IMR-90 (cell line): ENCODE data around the gene EEF1B2. TPM values are rescaled to one million over a fixed set of nuclear protein-coding genes. Genes with fewer than 3 reads are reported as not detected.

ENCODE experiments used
- ATAC-seq: fragments of 200-7000 bp; cut with Tn5 transposase; 2 replicates; pipeline ENCODE4 v1.9.1; 2020; ENCODE audit warnings: low read depth, mild to moderate bottlenecking, moderate library complexity
- BruUV-seq: library from RNA; stranded (reverse); fragments of 400-500 nt; replicated peaks from 2 replicates; lab custom pipeline; 2021; lab: Mats Ljungman, UMichigan
- CTCF ChIA-PET: fragments of 300-600 bp; formaldehyde crosslinking; extraction: SDS; loops from one replicate; lab custom pipeline; 2021; ENCODE audit warnings: antibody characterized with exemption; lab: Yijun Ruan, JAX
- POLR2A ChIA-PET: fragments of 300-600 bp; sonication (Branson Sonifier 250); formaldehyde crosslinking; loops from one replicate; lab custom pipeline; 2022; ENCODE audit warnings: antibody characterized with exemption; ENCODE audit not compliant: unreplicated experiment; lab: Charles Lee
- DNase-seq: peaks from one replicate; pipeline ENCODE4 v3.0.0; 2013
- H2AFZ ChIP-seq: replicated peaks from 2 replicates; pipeline ENCODE3; 2013; ENCODE audit warnings: low read length, mild to moderate bottlenecking; ENCODE audit not compliant: poor library complexity
- H2AK5ac ChIP-seq: 2 replicates; pipeline ENCODE4 v1.6.1; 2013; ENCODE audit warnings: low read depth, low read length, inconsistent platforms
- H2AK9ac ChIP-seq: replicated peaks from 2 replicates; pipeline ENCODE3; 2013; ENCODE audit warnings: mild to moderate bottlenecking, low read depth, low read length, moderate library complexity; ENCODE audit not compliant: poor library complexity
- H2BK120ac ChIP-seq: 2 replicates; pipeline ENCODE4 v1.6.1; 2013; ENCODE audit warnings: low read depth, low read length, inconsistent platforms
- H2BK15ac ChIP-seq: 3 replicates; pipeline ENCODE4 v1.6.1; 2013; ENCODE audit warnings: low read depth, low read length, inconsistent platforms
- H2BK20ac ChIP-seq: 2 replicates; pipeline ENCODE4 v1.6.1; 2013; ENCODE audit warnings: low read depth, mild to moderate bottlenecking, inconsistent platforms, low read length, moderate library complexity
- H2BK5ac ChIP-seq: 2 replicates; pipeline ENCODE4 v1.6.1; 2013; ENCODE audit warnings: mild to moderate bottlenecking, low read depth, low read length, inconsistent platforms; ENCODE audit not compliant: poor library complexity, severe bottlenecking
- H3K14ac ChIP-seq: replicated peaks from 2 replicates; pipeline ENCODE4 v1.6.1; 2013; ENCODE audit warnings: low read depth, low read length, inconsistent platforms
- H3K18ac ChIP-seq: 2 replicates; pipeline ENCODE4 v1.6.1; 2013; ENCODE audit warnings: low read depth, low read length, control low read depth
- H3K23ac ChIP-seq: 2 replicates; pipeline ENCODE4 v1.6.1; 2013; ENCODE audit warnings: low read depth, low read length, inconsistent platforms
- H3K27ac ChIP-seq: 2 replicates; pipeline ENCODE4 v1.5.1; 2013; ENCODE audit warnings: mild to moderate bottlenecking, control low read depth, low read length; ENCODE audit not compliant: insufficient read depth
- H3K27me3 ChIP-seq: 2 replicates; pipeline ENCODE4 v1.6.1; 2013; ENCODE audit warnings: low read length; ENCODE audit not compliant: control insufficient read depth, insufficient read depth
- H3K36me3 ChIP-seq: 2 replicates; pipeline ENCODE4 v1.6.1; 2013; ENCODE audit warnings: low read length, mixed read lengths; ENCODE audit not compliant: control insufficient read depth, insufficient read depth
- H3K4ac ChIP-seq: 2 replicates; pipeline ENCODE4 v1.6.1; 2013; ENCODE audit warnings: low read depth, low read length, inconsistent platforms
- H3K4me1 ChIP-seq: 2 replicates; pipeline ENCODE4 v1.6.1; 2013; ENCODE audit warnings: low read length, mixed read lengths; ENCODE audit not compliant: control insufficient read depth, insufficient read depth
- H3K4me2 ChIP-seq: 2 replicates; pipeline ENCODE4 v1.6.1; 2013; ENCODE audit warnings: low read depth, mild to moderate bottlenecking, control low read depth, low read length, moderate library complexity
- H3K4me3 ChIP-seq: 2 replicates; pipeline ENCODE4 v1.5.1; 2013; ENCODE audit warnings: low read depth, mild to moderate bottlenecking, control low read depth, low read length, moderate library complexity; ENCODE audit not compliant: insufficient read depth
- H3K56ac ChIP-seq: 2 replicates; pipeline ENCODE4 v1.6.1; 2013; ENCODE audit warnings: low read length, inconsistent platforms; ENCODE audit not compliant: insufficient read depth; ENCODE audit errors: extremely low read depth
- H3K79me1 ChIP-seq, 2 experiments: 2 replicates each; pipeline ENCODE4 v1.6.1; 2013; ENCODE audit warnings: low read length in 2 of 2, inconsistent platforms in 1 of 2, low read depth in 1 of 2
- H3K9ac ChIP-seq: 2 replicates; pipeline ENCODE4 v1.6.1; 2013; ENCODE audit warnings: low read depth, low read length, control low read depth
- H3K9me1 ChIP-seq: 2 replicates; pipeline ENCODE4 v1.6.1; 2013; ENCODE audit warnings: low read length, inconsistent platforms; ENCODE audit not compliant: insufficient read depth
- H3K9me3 ChIP-seq: 2 replicates; pipeline ENCODE4 v1.6.1; 2013; ENCODE audit warnings: low read length; ENCODE audit not compliant: control insufficient read depth, insufficient read depth
- H4K20me1 ChIP-seq: 2 replicates; pipeline ENCODE4 v1.6.1; 2013; ENCODE audit warnings: low read length, inconsistent platforms; ENCODE audit not compliant: insufficient read depth
- H4K5ac ChIP-seq: 2 replicates; pipeline ENCODE4 v1.6.1; 2013; ENCODE audit warnings: mild to moderate bottlenecking, low read depth, low read length, control low read depth
- H4K8ac ChIP-seq, 2 experiments: 2 replicates each; pipeline ENCODE4 v1.6.1; 2013; ENCODE audit warnings: low read depth in 2 of 2, low read length in 2 of 2, control low read depth in 1 of 2, inconsistent platforms in 1 of 2
- H4K91ac ChIP-seq: 2 replicates; pipeline ENCODE4 v1.6.1; 2013; ENCODE audit warnings: low read depth, low read length, inconsistent platforms; ENCODE audit not compliant: insufficient read depth
- RAD21 ChIP-seq: IDR thresholded peaks from 2 replicates; pipeline ENCODE4 v1.6.1; 2012; ENCODE audit warnings: low read length, improper control_type of control experiment
- WGBS, 2 experiments: methylation state at CpG; one replicate each; pipeline versions ENCODE4 v1.1.5 to v1.1.7; 2013; ENCODE audit warnings: missing lambda C conversion rate in 2 of 2; ENCODE audit not compliant: insufficient read length in 1 of 2; ENCODE audit errors: extremely low coverage in 2 of 2; 5-methylcytosine and 5-hydroxymethylcytosine counted together
- dilution Hi-C: fragments of 300-500 bp; cut with HindIII; formaldehyde crosslinking; loops from one replicate; pipeline ENCODE4 v1.14.3; 2018; ENCODE audit warnings: low sequenced_read_pairs; ENCODE audit not compliant: unreplicated experiment
- in situ Hi-C: fragments of 300-500 bp; cut with MboI; formaldehyde crosslinking; loops from 3 replicates; pipeline ENCODE4 v1.14.3; 2019; ENCODE audit warnings: low sequenced_read_pairs, inconsistent platforms, mixed read lengths
- intact Hi-C: fragments of 100-400 bp; cut with micrococcal nuclease; formaldehyde crosslinking; loops from 2 replicates; pipeline ENCODE4 v1.10.0; 2022
- polyA plus RNA-seq, 3 experiments: library from polyadenylated mRNA; depleted of rRNA; stranded (reverse); fragments of >200 nt; gene quantifications; 2 replicates each; pipeline ENCODE4 v1.2.3, GENCODE V29; 2012; ENCODE audit warnings: low replicate concordance in 1 of 3
- total RNA-seq: library from RNA; depleted of rRNA; stranded (reverse); fragments of >200 nt; gene quantifications from 2 replicates; pipeline ENCODE4 v1.2.3, GENCODE V29; 2012

EEF1B2 gene
- total and polyA plus RNA-seq, 2 of the 4 experiments (the other 2 are of a cell fraction), result 574 to 751 TPM

DNA sequence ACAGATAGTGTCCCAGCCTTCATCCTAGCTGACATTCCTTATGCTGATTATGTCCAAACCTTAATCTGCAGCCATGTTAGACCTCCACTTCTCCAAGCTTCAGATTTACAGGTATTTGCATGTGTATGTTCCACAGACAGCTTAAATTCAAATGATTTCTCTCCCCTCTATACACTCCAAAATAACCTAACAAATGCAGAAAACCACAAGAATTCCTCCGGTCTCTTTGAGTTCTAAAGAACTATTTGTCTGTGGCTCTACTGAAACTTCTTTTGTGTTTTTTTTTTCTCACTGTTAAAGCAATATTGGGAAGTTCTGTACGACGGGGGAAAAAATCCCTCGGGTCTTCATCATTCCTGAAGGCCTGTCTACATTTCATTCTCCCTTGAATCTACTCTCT is 9.1 kb upstream of the EEF1B2 start:
- no peaks in the 10 kb centered on the region for H3K9me3 ChIP-seq
- ChIA-PET POLR2A (no interaction called here), CTCF (no interaction called here)
- no peaks in the 10 kb centered on the region for H3K4me1 ChIP-seq
- no CpG with 5 or more reads among the region's 4 CpGs for WGBS, 2 experiments
- no peak overlapping the region for H2BK5ac ChIP-seq
- no peak overlapping the region for H2BK120ac ChIP-seq
- H3K36me3 ChIP-seq, result peaks cover 19% of the 10 kb centered on the region
- H3K4ac ChIP-seq, result no peak overlapping the region
- H3K9me1 ChIP-seq, result no peaks in the 10 kb centered on the region
- H4K20me1 ChIP-seq, result peaks cover 12% of the 10 kb centered on the region
- DNase-seq (no peak), ATAC-seq (no peak)
- no peak overlapping the region for H3K14ac ChIP-seq
- H4K8ac ChIP-seq, result no peak overlapping the region
- intact Hi-C loops (no loop called here), in situ Hi-C loops (no loop called here), dilution Hi-C loops (no loop called here)
- no peak overlapping the region for H3K9ac ChIP-seq
- no peak overlapping the region for H3K27ac ChIP-seq
- H3K23ac ChIP-seq, result no peak overlapping the region
- H3K4me2 ChIP-seq, result no peak overlapping the region
- peaks cover 9 to 21% of the 10 kb centered on the region in 2 experiments; a peak in 3 of 4 replicates for H3K79me1 ChIP-seq
- H3K18ac ChIP-seq, result no peak overlapping the region
- no peak overlapping the region for H2BK20ac ChIP-seq
- H2AK5ac ChIP-seq, result no peak overlapping the region
- H4K91ac ChIP-seq, result no peak overlapping the region
- H4K5ac ChIP-seq, result no peak overlapping the region
- no peak overlapping the region for H3K4me3 ChIP-seq
- no peak overlapping the region for H2BK15ac ChIP-seq
- no peak overlapping the region for H2AK9ac ChIP-seq
- TF ChIP-seq RAD21, result no peak
- no peaks in the 10 kb centered on the region for H3K27me3 ChIP-seq
- no peak overlapping the region for H2AFZ ChIP-seq
- no peak overlapping the region for H3K56ac ChIP-seq
- no TSS peak for BruUV-seq
